ENCODE measurements around the gene PLEKHH2.
"Not testable (repeated sequence)": the region's sequence is repeated elsewhere in the genome, so short reads cannot be mapped to it uniquely, and the experiment has no call there.

The PLEKHH2 gene

GRCh38 chr2:43637030-43637803, at the start of gene PLEKHH2:
Gene PLEKHH2 (plus strand): TSS chr2:43637260. CDS start chr2:43644674, 7,414 bp downstream.
- peak; percentile 41 for DNase-seq (ENCODE audit: low read depth)
- peak within 1 kb of the TSS; percentile 66 for H3K4me3 ChIP-seq (ENCODE audit: low read length)
- TF ChIP-seq CTCF (conservative IDR thresholded peaks at IDR 0.05; ENCODE audit: low read depth, low read length): no peak

- H3K4me3 ChIP-seq (ENCODE audit: low read length): no peak overlapping the region
- TF ChIP-seq CTCF (conservative IDR thresholded peaks at IDR 0.05; ENCODE audit: low read depth, low read length): no peak
- no peak for DNase-seq (ENCODE audit: low read depth)
Observed at GRCh38 chr2:43592443-43592842, 44.6 kb upstream of the PLEKHH2 start.

- DNase-seq (ENCODE audit: low read depth): no peak
Observed at GRCh38 chr2:43593254-43593653, 43.8 kb upstream of the PLEKHH2 start.

GRCh38 chr2:43594875-43595274, 42.2 kb upstream of the PLEKHH2 start:
- H3K4me3 ChIP-seq (ENCODE audit: low read length): peak overlapping the region; percentile 90
- no peak for DNase-seq (ENCODE audit: low read depth)
- TF ChIP-seq CTCF (conservative IDR thresholded peaks at IDR 0.05; ENCODE audit: low read depth, low read length): no peak

More at GRCh38 chr2:43593254-43593653, 43.8 kb upstream of the PLEKHH2 start:
- TF ChIP-seq CTCF (conservative IDR thresholded peaks at IDR 0.05; ENCODE audit: low read depth, low read length): no peak
- H3K4me3 ChIP-seq (ENCODE audit: low read length): no peak overlapping the region

GRCh38 chr2:43595603-43596412, 41.3 kb upstream of the PLEKHH2 start, which contains the start of gene THADA:
Gene THADA (minus strand): TSS chr2:43596038. CDS start chr2:43592392, 3,646 bp downstream.
- TF ChIP-seq CTCF (conservative IDR thresholded peaks at IDR 0.05; ENCODE audit: low read depth, low read length): no peak
- DNase-seq (ENCODE audit: low read depth): peak; percentile 98

GRCh38 chr2:43600596-43600995, 36.5 kb upstream of the PLEKHH2 start:
- DNase-seq (ENCODE audit: low read depth); H3K4me3 ChIP-seq (ENCODE audit: low read length): not testable (repeated sequence)

More at GRCh38 chr2:43595603-43596412, 41.3 kb upstream of the PLEKHH2 start, which contains the start of gene THADA:
- H3K4me3 ChIP-seq (ENCODE audit: low read length): peak within 1 kb of the TSS; percentile 90

GRCh38 chr2:43604674-43605073, 32.4 kb upstream of the PLEKHH2 start:
- DNase-seq (ENCODE audit: low read depth): no peak
- no peak overlapping the region for H3K4me3 ChIP-seq (ENCODE audit: low read length)
- TF ChIP-seq CTCF (conservative IDR thresholded peaks at IDR 0.05; ENCODE audit: low read depth, low read length): no peak

Measured in retinal pigment epithelial cell (primary cell).